GM12878 (cell line): ENCODE measurements around the gene C10orf71. TPM values are rescaled to one million over a fixed set of nuclear protein-coding genes. Genes with fewer than 3 reads are reported as not detected.

ENCODE experiments used
- ATAC-seq: fragments of 200-7000 bp; cut with Tn5 transposase; 3 replicates; pipeline ENCODE4 v1.9.1; 2020; ENCODE audit warnings: mild to moderate bottlenecking, moderate library complexity
- BruUV-seq: library from RNA; stranded (reverse); fragments of 400-500 nt; replicated peaks from 2 replicates; lab custom pipeline; 2021; lab: Mats Ljungman, UMichigan
- CTCF ChIA-PET: fragments of 300-600 bp; sonication (Branson Sonifier 250); formaldehyde crosslinking; extraction: SDS; loops from one replicate; lab custom pipeline; 2021; ENCODE audit warnings: inconsistent platforms; lab: Yijun Ruan, JAX
- POLR2A ChIA-PET: fragments of 350-600 bp; formaldehyde crosslinking; extraction: SDS; loops from one replicate; lab custom pipeline; 2021; ENCODE audit warnings: inconsistent platforms; lab: Charles Lee
- RAD21 ChIA-PET: fragments of 300-600 bp; sonication (Branson Sonifier 250); formaldehyde crosslinking; loops from one replicate; lab custom pipeline; 2023; ENCODE audit warnings: antibody characterized with exemption; ENCODE audit not compliant: unreplicated experiment; lab: Charles Lee
- SMC1A ChIA-PET: fragments of 300-600 bp; sonication (Branson Sonifier 250); formaldehyde crosslinking; loops from one replicate; lab custom pipeline; 2023; ENCODE audit not compliant: unreplicated experiment, uncharacterized antibody; lab: Charles Lee
- DNase-seq: peaks from one replicate; pipeline ENCODE4 v3.0.0-alpha.2; 2011; ENCODE audit warnings: low read depth, low spot score
- FAIRE-seq: peaks from 3 replicates; lab custom pipeline; 2011; peaks lifted over from hg19 to GRCh38; lab: Jason Lieb, UNC
- H2AFZ ChIP-seq: 2 replicates; pipeline ENCODE4 v1.6.0; 2011; ENCODE audit warnings: low read depth, low read length, control low read depth; ENCODE audit not compliant: control insufficient read depth
- H3K27ac ChIP-seq: 2 replicates; pipeline ENCODE4 v1.5.1; 2011; ENCODE audit warnings: control low read depth; ENCODE audit not compliant: control insufficient read depth, insufficient read depth
- H3K27me3 ChIP-seq, 2 experiments: replicated peaks in 1 of 2; 2 replicates each; pipeline versions ENCODE4 v1.6.0 to v1.6.1; 2011; ENCODE audit warnings: low read length in 1 of 2; ENCODE audit not compliant: control insufficient read depth in 2 of 2, insufficient read depth in 2 of 2
- H3K36me3 ChIP-seq, 2 experiments: 2 replicates each; pipeline ENCODE4 v1.5.1; 2011; ENCODE audit warnings: low read length in 1 of 2; ENCODE audit not compliant: control insufficient read depth in 2 of 2, insufficient read depth in 2 of 2
- H3K4me1 ChIP-seq: 2 replicates; pipeline ENCODE4 v1.6.1; 2011; ENCODE audit warnings: mild to moderate bottlenecking, low read length, moderate library complexity, mixed read lengths; ENCODE audit not compliant: control insufficient read depth, insufficient read depth
- H3K4me2 ChIP-seq: 2 replicates; pipeline ENCODE4 v1.6.0; 2011; ENCODE audit warnings: control low read depth; ENCODE audit not compliant: control insufficient read depth, insufficient read depth
- H3K4me3 ChIP-seq: fragments of 200-600 bp; sonication (generic); 2 replicates; pipeline ENCODE4 v1.5.1; 2016
- H3K79me2 ChIP-seq: 2 replicates; pipeline ENCODE4 v1.6.0; 2011; ENCODE audit warnings: low read length; ENCODE audit not compliant: control insufficient read depth, insufficient read depth
- H3K9ac ChIP-seq: 2 replicates; pipeline ENCODE4 v1.8.0; 2011; ENCODE audit warnings: low read length, control low read depth, mixed read lengths; ENCODE audit not compliant: control insufficient read depth, insufficient read depth
- H3K9me3 ChIP-seq: replicated peaks from 3 replicates; pipeline ENCODE4 v1.5.1; 2011; ENCODE audit warnings: mild to moderate bottlenecking, low read length; ENCODE audit not compliant: control insufficient read depth, insufficient read depth
- H4K20me1 ChIP-seq: 2 replicates; pipeline ENCODE4 v1.6.0; 2011; ENCODE audit not compliant: control insufficient read depth, insufficient read depth
- HDAC6 ChIP-seq: fragments of 200-600 bp; sonication (generic); IDR thresholded peaks from one replicate; pipeline ENCODE4 v1.8.0; 2017; ENCODE audit warnings: antibody characterized with exemption; ENCODE audit not compliant: unreplicated experiment
- IRF3 ChIP-seq: fragments of 450-650 bp; IDR thresholded peaks from 2 replicates; pipeline ENCODE4 v1.6.1; 2014; ENCODE audit warnings: mild to moderate bottlenecking
- LARP7 ChIP-seq: fragments of 450-650 bp; IDR thresholded peaks from 2 replicates; pipeline ENCODE4 v1.6.1; 2017; ENCODE audit warnings: mild to moderate bottlenecking
- MLLT1 ChIP-seq: fragments of 450-650 bp; IDR thresholded peaks from 2 replicates; pipeline ENCODE4 v1.6.1; 2016; ENCODE audit warnings: mild to moderate bottlenecking
- MYC ChIP-seq: IDR thresholded peaks from 2 replicates; pipeline ENCODE4 v1.6.1; 2011; ENCODE audit warnings: mild to moderate bottlenecking, low read length, moderate library complexity, inconsistent platforms; ENCODE audit not compliant: insufficient read depth, insufficient replicate concordance, insufficient read length, severe bottlenecking
- RUNX3 ChIP-seq: IDR thresholded peaks from 2 replicates; pipeline ENCODE4 v1.6.1; 2012; ENCODE audit warnings: low read length, inconsistent platforms
- SIX5 ChIP-seq: IDR thresholded peaks from 2 replicates; pipeline ENCODE4 v1.6.1; 2011; ENCODE audit warnings: mild to moderate bottlenecking, low read depth, low read length, moderate library complexity; ENCODE audit not compliant: severe bottlenecking
- TCF12 ChIP-seq: IDR thresholded peaks from 2 replicates; pipeline ENCODE4 v1.6.1; 2011; ENCODE audit warnings: low read depth, mild to moderate bottlenecking, low read length
- WGBS: methylation state at CpG from one replicate; pipeline ENCODE4 v1.1.6; 2016; ENCODE audit warnings: low lambda C conversion rate; ENCODE audit not compliant: insufficient replicate concordance, insufficient coverage; ENCODE audit errors: missing lambda C conversion rate; 5-methylcytosine and 5-hydroxymethylcytosine counted together
- in situ Hi-C: fragments of 300-500 bp; cut with MboI; formaldehyde crosslinking; loops from 9 replicates; pipeline ENCODE4 v1.14.3; 2018; ENCODE audit warnings: mixed read lengths
- intact Hi-C: fragments of 100-400 bp; cut with micrococcal nuclease; formaldehyde crosslinking; loops from one replicate; pipeline ENCODE4 v1.14.2; 2022; ENCODE audit not compliant: unreplicated experiment
- polyA plus RNA-seq, 11 experiments: library from polyadenylated mRNA; depleted of rRNA in 4 of 11; unstranded in 6 of 11; stranded (reverse) in 5 of 11; fragments of >200 nt; fragmentation: Nextera tagmentation in 4 of 11; fragmentation: Illumina TruSeq in 1 of 11; extraction: Ambion mirVana in 4 of 11; extraction: Trizol in 1 of 11; gene quantifications; 1 replicate in 1 of 11; 2 replicates in 10 of 11; pipeline versions ENCODE4 v1.2.1 to v1.2.3, GENCODE V29; 2011 to 2016; ENCODE audit warnings: inconsistent platforms in 2 of 11, missing spikeins in 2 of 11, low read depth in 1 of 11
- total RNA-seq, 4 experiments: library from RNA; depleted of rRNA in 3 of 4; stranded (reverse); fragments of >200 nt in 3 of 4; fragmentation: Illumina TruSeq in 1 of 4; extraction: Trizol in 1 of 4; gene quantifications; 2 replicates each; pipeline versions ENCODE4 v1.2.1 to v1.2.3, GENCODE V29; 2013 to 2021
- TF ChIP-seq, protein P1 (sequence below): fragments of 450-650 bp; IDR thresholded peaks from 2 replicates; pipeline ENCODE4 v1.6.1; 2017; ENCODE audit warnings: mild to moderate bottlenecking
- TF ChIP-seq, protein P2 (sequence below): IDR thresholded peaks from 2 replicates; pipeline ENCODE4 v1.6.1; 2011; ENCODE audit warnings: low read depth, mild to moderate bottlenecking, low read length, moderate library complexity, borderline replicate concordance; ENCODE audit errors: extremely low read depth

The C10orf71 gene
- total and polyA plus RNA-seq, 10 of the 15 experiments (the other 5 are each of a cell fraction or from before 2014, with no cell fraction given): not detected

- TF ChIP-seq RUNX3: no peak
- TF ChIP-seq LARP7: no peak
- TF ChIP-seq TCF12: no peak
- TF ChIP-seq, protein P1, sequence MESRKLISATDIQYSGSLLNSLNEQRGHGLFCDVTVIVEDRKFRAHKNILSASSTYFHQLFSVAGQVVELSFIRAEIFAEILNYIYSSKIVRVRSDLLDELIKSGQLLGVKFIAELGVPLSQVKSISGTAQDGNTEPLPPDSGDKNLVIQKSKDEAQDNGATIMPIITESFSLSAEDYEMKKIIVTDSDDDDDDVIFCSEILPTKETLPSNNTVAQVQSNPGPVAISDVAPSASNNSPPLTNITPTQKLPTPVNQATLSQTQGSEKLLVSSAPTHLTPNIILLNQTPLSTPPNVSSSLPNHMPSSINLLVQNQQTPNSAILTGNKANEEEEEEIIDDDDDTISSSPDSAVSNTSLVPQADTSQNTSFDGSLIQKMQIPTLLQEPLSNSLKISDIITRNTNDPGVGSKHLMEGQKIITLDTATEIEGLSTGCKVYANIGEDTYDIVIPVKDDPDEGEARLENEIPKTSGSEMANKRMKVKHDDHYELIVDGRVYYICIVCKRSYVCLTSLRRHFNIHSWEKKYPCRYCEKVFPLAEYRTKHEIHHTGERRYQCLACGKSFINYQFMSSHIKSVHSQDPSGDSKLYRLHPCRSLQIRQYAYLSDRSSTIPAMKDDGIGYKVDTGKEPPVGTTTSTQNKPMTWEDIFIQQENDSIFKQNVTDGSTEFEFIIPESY: no peak
- TF ChIP-seq, all 136 proteins: peak for 0
Observed at GRCh38 chr10:49319206-49319605, 20.2 kb downstream of the C10orf71 start (continued).

GRCh38 chr10:49320191-49320590, 21.2 kb downstream of the C10orf71 start:
- Histone ChIP-seq H4K20me1 (no peaks in the 10 kb centered on the region), H3K79me2 (no peaks in the 10 kb centered on the region), H3K27ac (no peak overlapping the region), H3K4me2 (no peak overlapping the region), H2AFZ (no peak overlapping the region), H3K4me1 (no peaks in the 10 kb centered on the region), H3K36me3 (no peaks in the 10 kb centered on the region), H3K4me3 (no peak overlapping the region), H3K9ac (no peak overlapping the region), H3K27me3 (peaks cover 0 to 2% of the 10 kb centered on the region in 2 experiments; a peak in 2 of 4 replicates), H3K9me3 (no peaks in the 10 kb centered on the region)
- BruUV-seq: no TSS peak
- ChIA-PET SMC1A (no interaction called here), CTCF (no interaction called here), RAD21 (no interaction called here), POLR2A (no interaction called here)
- in situ Hi-C loops (no loop called here), intact Hi-C loops (no loop called here)
- ATAC-seq (no peak), DNase-seq (no peak), FAIRE-seq (no peak)
- WGBS: 42% methylated on average over 2 of the region's 2 CpGs
- TF ChIP-seq MYC (no peak), IRF3 (no peak), MLLT1 (no peak), SIX5 (no peak), HDAC6 (no peak)
- TF ChIP-seq, protein P2, sequence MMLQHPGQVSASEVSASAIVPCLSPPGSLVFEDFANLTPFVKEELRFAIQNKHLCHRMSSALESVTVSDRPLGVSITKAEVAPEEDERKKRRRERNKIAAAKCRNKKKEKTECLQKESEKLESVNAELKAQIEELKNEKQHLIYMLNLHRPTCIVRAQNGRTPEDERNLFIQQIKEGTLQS: no peak
